K562 (cell line): ENCODE measurements around the gene BPTF. TPM values are rescaled to one million over a fixed set of nuclear protein-coding genes. Genes with fewer than 3 reads are reported as not detected.

Source experiments
- CREB1 ChIP-seq, 2 experiments: sonication (generic) in 1 of 2; formaldehyde crosslinking in 1 of 2; IDR thresholded peaks; 2 replicates each; pipeline versions ENCODE4 v1.6.1 to v1.8.0; 2012 to 2022; ENCODE audit warnings: inconsistent platforms in 1 of 2, mild to moderate bottlenecking in 1 of 2, missing genetic modification reagents in 1 of 2, moderate library complexity in 1 of 2
- ETS2 ChIP-seq: IDR thresholded peaks from 2 replicates; pipeline ENCODE4 v1.6.1; 2016; ENCODE audit warnings: borderline replicate concordance, missing genetic modification characterization, mild to moderate bottlenecking, moderate library complexity, missing compliant biosample characterization; ENCODE audit not compliant: poor library complexity, severe bottlenecking
- MLX ChIP-seq, 2 experiments: fragments of 450-650 bp in 1 of 2; sonication (generic) in 1 of 2; formaldehyde crosslinking; conservative IDR thresholded peaks; 2 replicates each; pipeline versions ENCODE4 v1.4.0 to v1.8.1; 2020 to 2022; ENCODE audit warnings: mild to moderate bottlenecking in 1 of 2, missing genetic modification reagents in 1 of 2
- RBM22 ChIP-seq: fragments of 200-400 bp; formaldehyde crosslinking; IDR thresholded peaks from 2 replicates; pipeline ENCODE4 v1.6.1; 2018; ENCODE audit warnings: low read length, low read depth; ENCODE audit not compliant: poor library complexity, severe bottlenecking
- SMARCA4 ChIP-seq: fragments of 450-650 bp; IDR thresholded peaks from 2 replicates; pipeline ENCODE4 v1.6.1; 2016
- TEAD2 ChIP-seq: fragments of 450-650 bp; IDR thresholded peaks from 2 replicates; pipeline ENCODE4 v1.6.1; 2016; ENCODE audit warnings: missing genetic modification characterization, control low read depth, missing compliant biosample characterization
- ZNF224 ChIP-seq: sonication (generic); formaldehyde crosslinking; IDR thresholded peaks from 2 replicates; pipeline ENCODE4 v1.8.0; 2022; ENCODE audit warnings: mild to moderate bottlenecking, missing genetic modification reagents
- ZNF316 ChIP-seq: fragments of 450-650 bp; IDR thresholded peaks from 2 replicates; pipeline ENCODE4 v1.6.1; 2016
- polyA plus RNA-seq, 8 experiments: library from polyadenylated mRNA; depleted of rRNA in 4 of 8; stranded (reverse) in 5 of 8; unstranded in 3 of 8; fragments of >200 nt; fragmentation: Nextera tagmentation in 2 of 8; fragmentation: Illumina TruSeq in 1 of 8; extraction: Ambion mirVana in 2 of 8; extraction: Trizol in 1 of 8; gene quantifications; 2 replicates each; pipeline versions ENCODE4 v1.2.1 to v1.2.3, GENCODE V29; 2011 to 2014; ENCODE audit warnings: inconsistent platforms in 1 of 8, missing spikeins in 1 of 8
- total RNA-seq, 7 experiments: library from RNA; depleted of rRNA in 6 of 7; stranded (reverse); fragments of >200 nt in 6 of 7; fragmentation: Illumina TruSeq in 2 of 7; extraction: Trizol in 2 of 7; gene quantifications; 2 replicates each; pipeline versions ENCODE4 v1.2.1 to v1.2.3, GENCODE V29; 2011 to 2021; ENCODE audit warnings: low replicate concordance in 1 of 7
- TF ChIP-seq, protein P1 (sequence below): sonication (generic); formaldehyde crosslinking; IDR thresholded peaks from 2 replicates; pipeline ENCODE4 v1.8.0; 2022; ENCODE audit warnings: mild to moderate bottlenecking, missing genetic modification reagents, borderline replicate concordance
- TF ChIP-seq, protein P2 (sequence below): fragments of 250-450 bp; sonication (Bioruptor Pico); IDR thresholded peaks from 2 replicates; pipeline ENCODE4 v1.8.0; 2022; ENCODE audit warnings: inconsistent platforms, mild to moderate bottlenecking, moderate library complexity, borderline replicate concordance
- TF ChIP-seq, protein P3 (sequence below): fragments of 250-450 bp; sonication (Bioruptor Pico); IDR thresholded peaks from 2 replicates; pipeline ENCODE4 v1.8.0; 2022; ENCODE audit warnings: inconsistent platforms
- TF ChIP-seq, protein P4 (sequence below), 2 experiments: IDR thresholded peaks; 2 replicates each; pipeline ENCODE4 v1.6.1; 2012; ENCODE audit warnings: improper control_type of control experiment in 2 of 2, low read depth in 2 of 2, low read length in 2 of 2, borderline replicate concordance in 1 of 2
- TF ChIP-seq, protein P5 (sequence below): conservative IDR thresholded peaks from 2 replicates; pipeline ENCODE4 v1.6.1; 2011; ENCODE audit warnings: low read depth, mild to moderate bottlenecking, low read length; ENCODE audit not compliant: control insufficient read depth
- TF ChIP-seq, protein P6 (sequence below): fragments of 450-650 bp; formaldehyde crosslinking; IDR thresholded peaks from 2 replicates; pipeline ENCODE4 v1.4.0; 2022; ENCODE audit warnings: missing genetic modification characterization

The BPTF gene
- total and polyA plus RNA-seq, 9 of the 15 experiments (the other 6 are each of a cell fraction or from before 2014, with no cell fraction given) = 12.5 to 52.1 (median 26.9) TPM

- TF ChIP-seq SMARCA4 (no peak), ZNF316 (no peak), TEAD2 (tag) (peak; percentile 36; the same call in 1 of the 2 replicates), ZNF224 (no peak), CREB1 (IDR thresholded peaks at IDR 0.05) (peak; percentile 70), CREB1 (CRISPR knock-in tag; IDR thresholded peaks at IDR 0.05) (peak; percentile 78; the same call in 1 of the 2 replicates), ETS2 (tag) (no peak), MLX (CRISPR knock-in tag; conservative IDR thresholded peaks at IDR 0.05) (no peak), RBM22 (peak; percentile 94)
- TF ChIP-seq, protein P1, sequence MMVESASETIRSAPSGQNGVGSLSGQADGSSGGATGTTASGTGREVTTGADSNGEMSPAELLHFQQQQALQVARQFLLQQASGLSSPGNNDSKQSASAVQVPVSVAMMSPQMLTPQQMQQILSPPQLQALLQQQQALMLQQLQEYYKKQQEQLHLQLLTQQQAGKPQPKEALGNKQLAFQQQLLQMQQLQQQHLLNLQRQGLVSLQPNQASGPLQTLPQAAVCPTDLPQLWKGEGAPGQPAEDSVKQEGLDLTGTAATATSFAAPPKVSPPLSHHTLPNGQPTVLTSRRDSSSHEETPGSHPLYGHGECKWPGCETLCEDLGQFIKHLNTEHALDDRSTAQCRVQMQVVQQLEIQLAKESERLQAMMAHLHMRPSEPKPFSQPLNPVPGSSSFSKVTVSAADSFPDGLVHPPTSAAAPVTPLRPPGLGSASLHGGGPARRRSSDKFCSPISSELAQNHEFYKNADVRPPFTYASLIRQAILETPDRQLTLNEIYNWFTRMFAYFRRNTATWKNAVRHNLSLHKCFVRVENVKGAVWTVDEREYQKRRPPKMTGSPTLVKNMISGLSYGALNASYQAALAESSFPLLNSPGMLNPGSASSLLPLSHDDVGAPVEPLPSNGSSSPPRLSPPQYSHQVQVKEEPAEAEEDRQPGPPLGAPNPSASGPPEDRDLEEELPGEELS = no peak
- TF ChIP-seq, protein P2, sequence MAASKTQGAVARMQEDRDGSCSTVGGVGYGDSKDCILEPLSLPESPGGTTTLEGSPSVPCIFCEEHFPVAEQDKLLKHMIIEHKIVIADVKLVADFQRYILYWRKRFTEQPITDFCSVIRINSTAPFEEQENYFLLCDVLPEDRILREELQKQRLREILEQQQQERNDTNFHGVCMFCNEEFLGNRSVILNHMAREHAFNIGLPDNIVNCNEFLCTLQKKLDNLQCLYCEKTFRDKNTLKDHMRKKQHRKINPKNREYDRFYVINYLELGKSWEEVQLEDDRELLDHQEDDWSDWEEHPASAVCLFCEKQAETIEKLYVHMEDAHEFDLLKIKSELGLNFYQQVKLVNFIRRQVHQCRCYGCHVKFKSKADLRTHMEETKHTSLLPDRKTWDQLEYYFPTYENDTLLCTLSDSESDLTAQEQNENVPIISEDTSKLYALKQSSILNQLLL (CRISPR knock-in tag) = no peak
- TF ChIP-seq, protein P3, sequence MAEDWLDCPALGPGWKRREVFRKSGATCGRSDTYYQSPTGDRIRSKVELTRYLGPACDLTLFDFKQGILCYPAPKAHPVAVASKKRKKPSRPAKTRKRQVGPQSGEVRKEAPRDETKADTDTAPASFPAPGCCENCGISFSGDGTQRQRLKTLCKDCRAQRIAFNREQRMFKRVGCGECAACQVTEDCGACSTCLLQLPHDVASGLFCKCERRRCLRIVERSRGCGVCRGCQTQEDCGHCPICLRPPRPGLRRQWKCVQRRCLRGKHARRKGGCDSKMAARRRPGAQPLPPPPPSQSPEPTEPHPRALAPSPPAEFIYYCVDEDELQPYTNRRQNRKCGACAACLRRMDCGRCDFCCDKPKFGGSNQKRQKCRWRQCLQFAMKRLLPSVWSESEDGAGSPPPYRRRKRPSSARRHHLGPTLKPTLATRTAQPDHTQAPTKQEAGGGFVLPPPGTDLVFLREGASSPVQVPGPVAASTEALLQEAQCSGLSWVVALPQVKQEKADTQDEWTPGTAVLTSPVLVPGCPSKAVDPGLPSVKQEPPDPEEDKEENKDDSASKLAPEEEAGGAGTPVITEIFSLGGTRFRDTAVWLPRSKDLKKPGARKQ (CRISPR knock-in tag) = no peak
- TF ChIP-seq, protein P4, sequence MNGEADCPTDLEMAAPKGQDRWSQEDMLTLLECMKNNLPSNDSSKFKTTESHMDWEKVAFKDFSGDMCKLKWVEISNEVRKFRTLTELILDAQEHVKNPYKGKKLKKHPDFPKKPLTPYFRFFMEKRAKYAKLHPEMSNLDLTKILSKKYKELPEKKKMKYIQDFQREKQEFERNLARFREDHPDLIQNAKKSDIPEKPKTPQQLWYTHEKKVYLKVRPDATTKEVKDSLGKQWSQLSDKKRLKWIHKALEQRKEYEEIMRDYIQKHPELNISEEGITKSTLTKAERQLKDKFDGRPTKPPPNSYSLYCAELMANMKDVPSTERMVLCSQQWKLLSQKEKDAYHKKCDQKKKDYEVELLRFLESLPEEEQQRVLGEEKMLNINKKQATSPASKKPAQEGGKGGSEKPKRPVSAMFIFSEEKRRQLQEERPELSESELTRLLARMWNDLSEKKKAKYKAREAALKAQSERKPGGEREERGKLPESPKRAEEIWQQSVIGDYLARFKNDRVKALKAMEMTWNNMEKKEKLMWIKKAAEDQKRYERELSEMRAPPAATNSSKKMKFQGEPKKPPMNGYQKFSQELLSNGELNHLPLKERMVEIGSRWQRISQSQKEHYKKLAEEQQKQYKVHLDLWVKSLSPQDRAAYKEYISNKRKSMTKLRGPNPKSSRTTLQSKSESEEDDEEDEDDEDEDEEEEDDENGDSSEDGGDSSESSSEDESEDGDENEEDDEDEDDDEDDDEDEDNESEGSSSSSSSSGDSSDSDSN (IDR thresholded peaks at IDR 0.05; ENCODE audit: borderline replicate concordance in 1 of 2, low read depth in 2 of 2, low read length in 2 of 2) = peak in 1 of 2 experiments; percentile 51; a peak in 1 of 4 replicates
- TF ChIP-seq, protein P5, sequence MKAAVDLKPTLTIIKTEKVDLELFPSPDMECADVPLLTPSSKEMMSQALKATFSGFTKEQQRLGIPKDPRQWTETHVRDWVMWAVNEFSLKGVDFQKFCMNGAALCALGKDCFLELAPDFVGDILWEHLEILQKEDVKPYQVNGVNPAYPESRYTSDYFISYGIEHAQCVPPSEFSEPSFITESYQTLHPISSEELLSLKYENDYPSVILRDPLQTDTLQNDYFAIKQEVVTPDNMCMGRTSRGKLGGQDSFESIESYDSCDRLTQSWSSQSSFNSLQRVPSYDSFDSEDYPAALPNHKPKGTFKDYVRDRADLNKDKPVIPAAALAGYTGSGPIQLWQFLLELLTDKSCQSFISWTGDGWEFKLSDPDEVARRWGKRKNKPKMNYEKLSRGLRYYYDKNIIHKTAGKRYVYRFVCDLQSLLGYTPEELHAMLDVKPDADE = peak; percentile 98
- TF ChIP-seq, protein P6, sequence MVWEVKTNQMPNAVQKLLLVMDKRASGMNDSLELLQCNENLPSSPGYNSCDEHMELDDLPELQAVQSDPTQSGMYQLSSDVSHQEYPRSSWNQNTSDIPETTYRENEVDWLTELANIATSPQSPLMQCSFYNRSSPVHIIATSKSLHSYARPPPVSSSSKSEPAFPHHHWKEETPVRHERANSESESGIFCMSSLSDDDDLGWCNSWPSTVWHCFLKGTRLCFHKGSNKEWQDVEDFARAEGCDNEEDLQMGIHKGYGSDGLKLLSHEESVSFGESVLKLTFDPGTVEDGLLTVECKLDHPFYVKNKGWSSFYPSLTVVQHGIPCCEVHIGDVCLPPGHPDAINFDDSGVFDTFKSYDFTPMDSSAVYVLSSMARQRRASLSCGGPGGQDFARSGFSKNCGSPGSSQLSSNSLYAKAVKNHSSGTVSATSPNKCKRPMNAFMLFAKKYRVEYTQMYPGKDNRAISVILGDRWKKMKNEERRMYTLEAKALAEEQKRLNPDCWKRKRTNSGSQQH (CRISPR knock-in tag) = peak; percentile 76; the same call in 1 of the 2 replicates
These were observed 194.5 kb downstream of the BPTF start (continued) for GRCh38 chr17:68019675-68020408.
